Activated T-helper 17 cell treated with anti-CD3 and anti-CD28 coated beads, Interleukin-2, amount 50 U/mL, for 72 hours (primary cell): ENCODE results near the gene PTPN7. TPM values are rescaled to one million over a fixed set of nuclear protein-coding genes. Genes with fewer than 3 reads are reported as not detected.
A peak's percentile ranks its signal among the peaks of the same experiment; 100 is the strongest.
"Not testable (repeated sequence)": the region's sequence is repeated elsewhere in the genome, so short reads cannot be mapped to it uniquely, and the experiment has no call there.

Source experiments
- ATAC-seq: fragments of 150-1000 bp; cut with Tn5 transposase; replicated peaks from 2 replicates; pipeline ENCODE4 v1.10.0; 2021; ENCODE audit warnings: mild to moderate bottlenecking, moderate library complexity
- H3K27ac Mint-ChIP-seq: one replicate; pipeline ENCODE4 v1.8.0; 2022; ENCODE audit warnings: mixed read lengths
- H3K27me3 Mint-ChIP-seq: one replicate; pipeline ENCODE4 v1.8.0; 2022; ENCODE audit warnings: mixed read lengths
- H3K36me3 Mint-ChIP-seq: one replicate; pipeline ENCODE4 v1.8.0; 2022; ENCODE audit warnings: low read depth, mild to moderate bottlenecking, mixed read lengths
- H3K4me1 Mint-ChIP-seq: one replicate; pipeline ENCODE4 v1.8.0; 2022; ENCODE audit warnings: mixed read lengths
- H3K4me3 Mint-ChIP-seq: one replicate; pipeline ENCODE4 v1.8.0; 2022; ENCODE audit warnings: mild to moderate bottlenecking, mixed read lengths
- H3K9me3 Mint-ChIP-seq: one replicate; pipeline ENCODE4 v1.8.0; 2022; ENCODE audit warnings: mixed read lengths
- total RNA-seq, 2 donors: library from RNA; stranded (reverse); gene quantifications; one replicate each; pipeline ENCODE4 v1.2.3, GENCODE V29; 2022

Gene PTPN7
- total RNA-seq, 2 donors from 2014 or later, result 238 to 281 TPM

DNA sequence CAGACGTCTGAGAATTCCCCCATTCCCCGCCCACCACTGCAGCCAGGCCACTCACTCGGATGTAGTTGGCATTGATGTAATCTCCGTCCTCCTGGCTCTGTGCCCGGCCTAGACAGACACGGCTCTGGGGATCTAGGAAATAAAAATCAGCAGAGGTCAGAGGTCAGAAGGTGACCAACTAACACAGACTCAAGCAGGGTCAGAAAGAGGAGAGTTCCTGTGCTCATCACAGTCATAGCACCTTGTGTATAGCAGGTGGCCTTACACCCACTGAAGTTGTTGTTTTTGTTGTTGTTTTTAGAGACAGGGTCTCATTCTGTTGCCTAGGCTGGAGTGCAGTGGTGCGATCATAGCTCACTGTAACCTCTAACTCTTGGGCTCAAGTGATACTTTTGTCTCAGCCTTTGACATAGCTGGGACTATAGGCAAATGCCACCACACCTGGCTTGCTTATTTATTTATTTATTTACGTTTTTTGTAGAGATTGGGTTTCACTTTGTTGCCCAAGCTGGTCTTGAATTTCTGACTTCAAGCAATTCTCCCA is 4.9 kb downstream of the PTPN7 start:
- H3K4me1 Mint-ChIP-seq, result peaks cover 36% of the 10 kb centered on the region
- no peaks in the 10 kb centered on the region for H3K27me3 Mint-ChIP-seq
- peaks cover 100% of the 10 kb centered on the region for H3K36me3 Mint-ChIP-seq
- peak overlapping the region; percentile 82 for H3K27ac Mint-ChIP-seq
- no peaks in the 10 kb centered on the region for H3K9me3 Mint-ChIP-seq
- H3K4me3 Mint-ChIP-seq, result peak overlapping the region; percentile 100
- ATAC-seq, result no peak

DNA sequence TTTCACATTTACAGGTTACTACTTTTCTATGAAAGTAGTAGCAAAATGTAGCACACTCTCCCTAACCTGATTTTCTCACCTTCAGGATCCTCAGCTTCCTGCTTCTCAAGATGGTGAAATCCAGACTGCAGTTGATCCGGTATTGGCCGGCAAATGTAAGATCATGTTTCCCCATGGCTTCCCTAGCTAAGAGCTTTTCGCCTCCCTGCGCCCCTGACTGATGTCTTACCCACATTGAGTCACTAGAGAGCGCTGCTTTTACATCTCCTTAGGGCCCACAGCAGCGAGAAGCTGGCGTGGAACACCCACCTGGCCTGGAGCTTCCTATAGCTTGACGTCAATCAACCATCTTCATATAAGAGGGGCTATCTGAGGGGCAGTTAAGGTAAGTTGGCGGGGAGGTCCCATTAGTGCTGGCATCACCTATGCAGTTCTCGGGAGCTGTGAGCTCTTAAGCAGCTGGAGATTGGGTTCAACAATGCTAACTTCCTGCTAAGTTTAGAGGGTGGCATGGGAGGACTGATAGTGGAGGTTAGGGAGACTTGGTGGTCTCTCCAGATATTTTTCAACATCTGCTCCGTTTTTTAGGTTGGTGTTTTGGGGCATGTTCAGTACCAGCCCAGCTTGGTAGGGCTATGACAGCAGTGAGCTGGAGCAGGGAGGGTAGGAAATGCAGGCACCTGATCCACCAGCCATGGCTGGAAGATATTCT is 5.5 kb downstream of the PTPN7 start:
- H3K4me3 Mint-ChIP-seq, result peak overlapping the region; percentile 100
- no peaks in the 10 kb centered on the region for H3K27me3 Mint-ChIP-seq
- H3K9me3 Mint-ChIP-seq, result no peaks in the 10 kb centered on the region
- peaks cover 100% of the 10 kb centered on the region for H3K36me3 Mint-ChIP-seq
- ATAC-seq, result peak; percentile 33
- peaks cover 37% of the 10 kb centered on the region for H3K4me1 Mint-ChIP-seq
- peak overlapping the region; percentile 82 for H3K27ac Mint-ChIP-seq

DNA sequence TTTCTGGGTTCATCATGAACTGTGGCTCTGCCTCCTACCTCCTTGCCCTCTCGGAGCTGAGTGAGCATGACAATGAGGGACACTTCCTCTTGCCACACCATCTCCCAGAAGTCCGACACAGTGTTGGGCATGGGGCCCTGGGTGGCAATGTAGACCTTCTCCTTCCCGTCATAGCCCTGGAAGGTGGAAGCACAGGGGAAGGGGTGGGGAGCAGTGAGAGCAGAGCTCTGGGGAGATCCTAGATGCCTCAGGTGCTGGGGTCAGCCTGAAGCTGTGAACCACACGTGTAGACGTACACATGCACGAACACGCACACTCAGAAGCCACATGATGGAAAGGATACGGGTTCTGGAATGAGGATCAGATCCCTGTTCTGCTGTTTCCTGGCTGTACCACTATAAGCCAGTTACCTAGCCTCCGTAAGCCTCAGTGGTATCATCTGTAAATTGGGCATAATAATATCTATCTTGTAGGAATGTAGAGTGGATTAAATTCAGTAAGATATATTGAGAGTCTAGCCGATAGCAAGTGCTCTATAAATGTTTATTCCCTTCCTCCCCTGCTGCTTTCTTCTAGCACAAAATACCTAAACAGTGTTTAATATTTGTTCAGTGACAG is 6.1 kb downstream of the PTPN7 start:
- no peaks in the 10 kb centered on the region for H3K9me3 Mint-ChIP-seq
- peak overlapping the region; percentile 82 for H3K27ac Mint-ChIP-seq
- H3K4me1 Mint-ChIP-seq, result peaks cover 38% of the 10 kb centered on the region
- no peak for ATAC-seq
- H3K4me3 Mint-ChIP-seq, result peak overlapping the region; percentile 100
- H3K36me3 Mint-ChIP-seq, result peaks cover 100% of the 10 kb centered on the region
- no peaks in the 10 kb centered on the region for H3K27me3 Mint-ChIP-seq

DNA sequence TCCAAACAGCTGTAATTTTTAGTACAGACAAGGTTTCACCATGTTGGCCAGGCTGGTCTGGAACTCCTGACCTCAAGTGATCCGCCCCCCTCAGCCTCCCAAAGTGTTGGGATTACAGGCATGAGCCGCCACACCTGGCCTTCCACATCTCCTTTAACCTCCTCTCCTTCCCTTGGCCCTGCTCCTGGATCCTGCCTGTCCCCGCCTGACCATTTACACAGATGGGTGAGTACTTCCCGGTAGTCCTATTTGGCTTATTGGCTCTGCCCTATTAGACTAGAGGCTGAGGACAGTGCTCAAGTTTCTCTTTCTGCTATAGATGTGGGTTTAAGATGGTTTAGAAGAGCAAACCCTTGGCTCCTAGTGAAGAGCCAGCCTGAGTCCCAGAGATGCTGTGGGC is 7.1 kb downstream of the PTPN7 start:
- Mint-ChIP-seq H3K36me3 (peaks cover 100% of the 10 kb centered on the region), H3K4me1 (peaks cover 37% of the 10 kb centered on the region), H3K4me3 (no peak overlapping the region), H3K27me3 (no peaks in the 10 kb centered on the region), H3K27ac (peak overlapping the region; percentile 83), H3K9me3 (no peaks in the 10 kb centered on the region)
- no peak for ATAC-seq

DNA sequence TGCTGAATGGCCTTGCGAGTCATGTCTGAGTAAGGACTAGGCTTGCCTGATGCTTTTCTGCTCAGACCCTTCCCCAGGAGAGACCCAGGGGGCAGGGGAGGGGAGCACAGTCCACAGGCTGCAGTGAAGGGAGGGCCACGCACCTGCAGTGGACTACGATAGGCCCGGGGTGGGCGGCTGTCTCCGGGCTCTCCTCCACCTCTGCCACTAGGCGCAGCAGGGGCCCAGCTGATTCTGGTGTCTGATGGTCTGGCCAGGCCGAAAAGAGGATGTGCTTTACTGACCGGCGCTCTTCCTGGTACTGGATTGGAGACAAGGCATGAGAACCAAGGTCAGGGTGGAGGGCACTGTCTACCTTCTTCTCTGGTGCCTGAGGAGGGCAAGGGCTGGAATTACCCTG is 8.0 kb downstream of the PTPN7 start:
- H3K9me3 Mint-ChIP-seq, result no peaks in the 10 kb centered on the region
- peaks cover 37% of the 10 kb centered on the region for H3K4me1 Mint-ChIP-seq
- no peaks in the 10 kb centered on the region for H3K27me3 Mint-ChIP-seq
- no peak for ATAC-seq
- no peak overlapping the region for H3K4me3 Mint-ChIP-seq
- H3K36me3 Mint-ChIP-seq, result peaks cover 100% of the 10 kb centered on the region
- no peak overlapping the region for H3K27ac Mint-ChIP-seq

DNA sequence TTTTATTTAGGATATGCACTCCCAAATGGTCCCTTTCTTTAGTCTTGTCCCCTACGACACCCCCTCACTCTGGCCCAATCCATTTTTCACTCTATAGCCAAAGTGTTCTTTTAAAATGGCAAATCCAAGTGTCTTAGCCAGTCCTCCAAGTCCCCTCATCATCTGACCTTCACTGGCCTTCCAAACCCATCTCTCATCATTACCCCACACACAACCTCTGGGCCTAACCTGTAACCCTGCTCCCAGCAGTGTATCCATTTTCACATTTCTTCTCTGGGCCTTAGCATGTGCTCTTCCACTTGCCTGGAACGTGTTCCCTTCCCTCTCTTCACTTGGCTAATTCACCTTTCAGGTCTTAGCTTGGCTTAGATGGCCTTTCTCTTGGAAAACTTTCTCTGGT is 9.4 kb downstream of the PTPN7 start:
- Mint-ChIP-seq H3K27ac (no peak overlapping the region), H3K36me3 (peaks cover 92% of the 10 kb centered on the region), H3K4me1 (peaks cover 33% of the 10 kb centered on the region), H3K27me3 (no peaks in the 10 kb centered on the region), H3K4me3 (no peak overlapping the region), H3K9me3 (no peaks in the 10 kb centered on the region)
- no peak for ATAC-seq

DNA sequence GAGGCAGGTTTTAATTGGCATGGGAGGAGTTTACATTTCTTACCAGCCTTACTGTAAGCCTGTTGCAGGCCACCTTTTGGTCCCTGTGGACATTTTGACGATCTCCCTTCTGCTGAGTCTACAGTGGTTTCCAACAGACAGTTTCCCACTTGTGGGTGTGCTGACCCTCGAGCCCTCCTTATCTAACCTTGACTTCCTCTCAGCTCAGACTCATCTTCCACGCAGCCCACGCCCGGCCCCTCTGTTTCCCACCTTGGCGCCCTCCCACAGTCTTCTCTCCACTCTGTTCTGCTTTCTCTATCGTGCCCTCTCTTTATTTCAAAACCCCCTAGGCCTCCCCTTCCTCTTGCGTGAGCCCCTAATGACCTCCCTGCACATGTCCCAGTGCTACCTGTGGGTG is 9.8 kb downstream of the PTPN7 start:
- H3K27me3 Mint-ChIP-seq, result no peaks in the 10 kb centered on the region
- peaks cover 28% of the 10 kb centered on the region for H3K4me1 Mint-ChIP-seq
- ATAC-seq, result no peak
- H3K4me3 Mint-ChIP-seq, result no peak overlapping the region
- no peak overlapping the region for H3K27ac Mint-ChIP-seq
- peaks cover 88% of the 10 kb centered on the region for H3K36me3 Mint-ChIP-seq
- H3K9me3 Mint-ChIP-seq, result no peaks in the 10 kb centered on the region

DNA sequence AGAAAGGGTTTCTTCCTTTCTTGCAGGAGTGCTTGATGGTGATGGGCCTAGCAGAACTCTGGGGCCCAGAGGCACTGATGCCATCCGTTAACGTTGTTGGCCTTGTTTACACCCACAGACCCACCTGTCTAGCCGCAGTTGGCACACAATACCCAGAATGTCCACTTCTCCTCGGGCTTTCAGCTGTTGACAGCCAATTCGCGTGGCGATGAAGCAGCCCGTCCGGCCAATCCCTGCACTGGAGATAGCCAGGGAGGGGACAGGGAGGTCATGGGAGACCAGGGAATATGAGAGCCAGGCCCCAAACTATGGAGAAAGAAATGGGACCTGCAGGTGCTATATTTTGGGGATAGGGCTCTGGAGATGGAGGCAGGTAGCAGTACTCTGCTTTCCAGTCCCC is 10.2 kb downstream of the PTPN7 start:
- no peak overlapping the region for H3K27ac Mint-ChIP-seq
- H3K27me3 Mint-ChIP-seq, result no peaks in the 10 kb centered on the region
- H3K4me1 Mint-ChIP-seq, result peaks cover 24% of the 10 kb centered on the region
- H3K9me3 Mint-ChIP-seq, result no peaks in the 10 kb centered on the region
- no peak for ATAC-seq
- peaks cover 84% of the 10 kb centered on the region for H3K36me3 Mint-ChIP-seq
- H3K4me3 Mint-ChIP-seq, result no peak overlapping the region

DNA sequence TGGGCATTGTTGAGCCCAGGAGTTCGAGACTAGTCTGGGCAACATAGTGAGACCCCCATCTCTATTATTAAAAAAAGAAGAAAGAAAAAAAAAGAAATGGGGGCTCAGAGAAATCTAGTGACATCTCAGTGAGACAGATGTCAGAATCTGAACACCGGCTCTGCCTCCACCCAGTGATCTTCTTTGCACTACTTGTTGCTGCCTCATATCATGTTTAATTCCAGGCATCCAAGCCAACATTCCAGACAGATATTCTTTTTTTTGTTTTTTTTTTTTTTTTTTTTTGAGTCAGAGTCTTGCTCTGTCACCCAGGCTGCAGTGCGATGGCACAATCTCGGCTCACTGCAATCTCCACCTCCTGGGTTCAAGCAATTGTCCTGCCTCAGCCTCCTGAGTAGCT is 10.8 kb downstream of the PTPN7 start:
- peak overlapping the region; percentile 53 for H3K27ac Mint-ChIP-seq

DNA sequence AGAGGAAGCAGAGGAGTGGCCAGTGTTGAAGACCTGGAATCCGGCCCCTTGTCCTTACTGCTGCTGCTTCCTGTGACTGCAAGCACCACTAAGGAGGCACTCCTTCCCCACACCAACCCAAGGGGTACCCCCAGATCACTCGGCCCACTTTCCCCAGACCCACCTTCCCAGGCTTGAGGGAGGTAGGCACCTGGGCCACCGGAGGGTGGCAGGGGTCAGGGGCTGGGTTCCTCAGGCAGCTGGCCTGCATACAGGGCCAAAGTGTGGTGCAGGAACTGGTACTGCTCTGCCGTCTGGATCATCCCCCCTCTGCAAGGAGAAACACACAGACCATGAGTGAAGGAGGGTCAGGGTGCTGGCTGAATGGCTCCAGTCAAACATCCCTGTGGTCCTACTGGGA is 12.0 kb downstream of the PTPN7 start:
- H3K27me3 Mint-ChIP-seq, result no peaks in the 10 kb centered on the region
- peak overlapping the region; percentile 11 for H3K27ac Mint-ChIP-seq
- peaks cover 70% of the 10 kb centered on the region for H3K36me3 Mint-ChIP-seq
- ATAC-seq, result no peak
- H3K4me3 Mint-ChIP-seq, result no peak overlapping the region
- H3K9me3 Mint-ChIP-seq, result no peaks in the 10 kb centered on the region
- peaks cover 20% of the 10 kb centered on the region for H3K4me1 Mint-ChIP-seq

More for the DNA sequence above, 10.8 kb downstream of the PTPN7 start:
- Mint-ChIP-seq H3K36me3 (peaks cover 77% of the 10 kb centered on the region), H3K4me3 (no peak overlapping the region), H3K4me1 (peaks cover 18% of the 10 kb centered on the region), H3K27me3 (no peaks in the 10 kb centered on the region), H3K9me3 (no peaks in the 10 kb centered on the region)
- no peak for ATAC-seq

DNA sequence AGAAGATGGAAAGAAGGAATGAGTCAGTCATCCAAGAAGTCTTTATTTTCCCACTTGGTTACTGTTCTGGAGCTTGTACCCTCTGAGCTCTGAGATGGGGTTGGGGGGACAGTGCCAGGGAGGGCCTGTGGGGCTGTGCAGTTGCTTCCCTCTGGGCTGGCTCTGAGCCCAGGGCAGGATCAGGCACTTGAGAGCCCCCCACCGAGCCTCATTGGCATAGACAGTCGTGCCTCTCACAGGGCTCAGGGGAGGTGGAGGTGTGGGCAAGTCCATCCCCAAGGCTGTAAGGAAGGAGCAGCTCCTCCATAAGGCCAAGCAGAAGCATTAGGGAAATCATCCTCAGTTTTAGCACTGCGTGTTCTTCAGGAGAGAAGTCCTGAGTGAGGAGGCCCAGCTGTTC is 13.4 kb downstream of the PTPN7 start:
- ATAC-seq, result no peak
- H3K27ac Mint-ChIP-seq, result no peak overlapping the region
- H3K27me3 Mint-ChIP-seq, result no peaks in the 10 kb centered on the region
- peaks cover 23% of the 10 kb centered on the region for H3K4me1 Mint-ChIP-seq
- H3K9me3 Mint-ChIP-seq, result no peaks in the 10 kb centered on the region
- H3K4me3 Mint-ChIP-seq, result no peak overlapping the region
- H3K36me3 Mint-ChIP-seq, result peaks cover 60% of the 10 kb centered on the region

DNA sequence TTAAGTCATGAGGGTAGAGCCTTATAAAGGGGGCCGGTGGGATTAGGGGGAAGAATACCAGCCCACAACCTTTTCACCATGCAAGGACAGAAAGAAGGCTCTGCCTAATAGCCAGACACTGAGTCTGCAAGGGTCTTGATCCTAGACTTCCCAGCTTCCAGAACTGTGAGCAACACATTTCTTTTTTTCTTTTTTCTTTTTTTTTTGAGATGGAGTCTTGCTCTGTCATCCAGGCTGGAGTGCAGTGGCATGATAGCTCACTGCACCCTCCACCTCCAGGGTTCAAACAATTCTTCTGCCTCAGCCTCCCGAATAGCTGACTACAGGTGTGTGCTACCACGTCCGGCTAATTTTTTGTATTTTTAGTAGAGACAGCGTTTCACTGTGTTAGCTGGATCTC is 14.1 kb downstream of the PTPN7 start:
- Mint-ChIP-seq H3K27ac (no peak overlapping the region), H3K27me3 (no peaks in the 10 kb centered on the region), H3K4me1 (peaks cover 22% of the 10 kb centered on the region), H3K9me3 (no peaks in the 10 kb centered on the region), H3K36me3 (peaks cover 53% of the 10 kb centered on the region), H3K4me3 (peak overlapping the region; percentile 85)
- ATAC-seq, result no peak

DNA sequence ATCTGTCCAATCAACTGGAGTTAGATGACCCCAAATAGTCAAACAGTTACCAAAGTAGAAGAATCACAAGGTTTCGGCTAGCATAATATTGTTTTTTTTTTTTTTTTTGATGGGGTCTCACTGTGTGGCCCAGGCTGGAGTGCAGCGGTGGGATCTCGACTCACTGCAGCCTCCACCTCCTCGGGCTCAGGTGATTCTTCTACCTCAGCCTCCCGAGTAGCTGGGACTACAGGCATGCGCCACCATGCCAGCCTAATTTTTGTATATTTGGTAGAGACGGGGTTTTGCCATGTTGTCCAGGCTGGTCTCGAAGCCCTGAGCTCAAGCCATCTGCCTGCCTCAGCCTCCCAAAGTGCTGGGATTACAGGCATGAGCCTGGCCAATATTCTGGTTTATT is 14.7 kb downstream of the PTPN7 start:
- peaks cover 47% of the 10 kb centered on the region for H3K36me3 Mint-ChIP-seq
- H3K27ac Mint-ChIP-seq, result peak overlapping the region; percentile 90
- not testable (repeated sequence) for H3K9me3 Mint-ChIP-seq, H3K27me3 Mint-ChIP-seq, ATAC-seq
- H3K4me3 Mint-ChIP-seq, result peak overlapping the region; percentile 85
- H3K4me1 Mint-ChIP-seq, result peaks cover 17% of the 10 kb centered on the region

DNA sequence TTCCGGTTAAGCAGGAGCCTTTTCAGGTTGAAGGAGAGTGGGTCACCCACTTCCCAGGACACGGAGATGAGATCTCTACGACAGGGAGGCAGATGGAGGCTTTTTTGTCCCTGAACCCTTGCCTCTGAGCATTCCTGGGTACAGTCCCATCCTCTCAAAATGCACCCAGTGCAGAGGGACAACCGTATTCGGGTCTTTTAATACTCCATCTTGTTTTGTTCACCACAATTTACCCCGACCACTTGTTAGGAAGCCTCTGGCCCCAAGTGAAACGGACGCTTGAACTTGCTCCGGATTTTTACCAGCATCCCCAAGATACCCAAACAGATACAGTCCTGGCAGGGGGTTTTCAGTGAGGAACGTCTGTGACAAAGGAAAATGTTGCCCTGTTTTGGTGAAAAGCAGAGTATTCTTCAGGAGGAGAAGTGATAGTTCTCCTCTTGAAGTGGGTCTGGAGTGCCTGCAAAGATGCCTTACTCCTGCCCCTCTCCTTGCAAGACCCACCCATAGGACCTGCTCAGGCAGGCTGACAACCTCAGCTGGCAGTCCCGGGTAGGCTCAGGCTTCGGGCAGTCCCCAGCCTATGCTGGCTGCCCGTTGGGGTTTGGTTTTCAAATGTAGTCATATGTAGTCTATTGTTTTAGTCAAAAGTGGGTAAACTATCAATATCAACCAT is 15.2 kb downstream of the PTPN7 start:
- Mint-ChIP-seq H3K27me3 (no peaks in the 10 kb centered on the region), H3K4me1 (peaks cover 14% of the 10 kb centered on the region), H3K9me3 (no peaks in the 10 kb centered on the region), H3K27ac (peak overlapping the region; percentile 90), H3K36me3 (peaks cover 42% of the 10 kb centered on the region), H3K4me3 (peak overlapping the region; percentile 85)
- ATAC-seq, result peak; percentile 66
